ENCODE results near the gene TRABD2B. TPM values are rescaled to one million over a fixed set of nuclear protein-coding genes. Genes with fewer than 3 reads are reported as not detected.

The TRABD2B gene
- total and polyA plus RNA-seq, 2 of the 4 experiments (the other 2 are of a cell fraction): not detected

DNA sequence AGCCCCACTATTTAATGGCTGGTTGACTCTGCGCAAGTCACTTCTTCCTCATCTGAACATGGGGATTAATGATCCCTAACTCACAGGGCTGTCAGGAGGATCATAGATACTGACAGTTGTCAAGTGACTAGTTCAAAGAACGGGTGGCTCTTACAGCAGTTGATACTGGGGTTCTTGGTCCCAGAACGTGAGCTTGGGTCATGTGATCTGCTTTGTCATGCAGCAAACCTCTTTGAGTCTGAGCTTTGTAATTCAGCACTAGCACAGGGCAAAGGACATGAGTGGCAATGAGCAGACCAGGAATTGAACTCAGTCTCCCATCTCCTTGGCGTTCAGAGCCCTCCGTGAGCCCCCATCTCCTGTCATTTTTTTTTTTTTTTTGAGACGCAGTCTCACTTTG lies 64.4 kb downstream of the TRABD2B start:
- no peak overlapping the region for H4K8ac ChIP-seq (ENCODE audit: low read depth in 2 of 2, low read length in 2 of 2)
- H3K36me3 ChIP-seq (ENCODE audit: control insufficient read depth, insufficient read depth, low read length): no peaks in the 10 kb centered on the region
- no peak overlapping the region for H4K91ac ChIP-seq (ENCODE audit: insufficient read depth, low read depth, low read length)
- no TSS peak for BruUV-seq (replicated peaks)
- no peak overlapping the region for H3K9ac ChIP-seq (ENCODE audit: low read depth, low read length)
- no peak overlapping the region for H3K56ac ChIP-seq (ENCODE audit: extremely low read depth, insufficient read depth, low read length)
- no peak overlapping the region for H2BK5ac ChIP-seq (ENCODE audit: low read depth, low read length, poor library complexity, severe bottlenecking)
- ChIA-PET CTCF (no interaction called here), POLR2A (ENCODE audit: unreplicated experiment) (no interaction called here)
- no peaks in the 10 kb centered on the region for H3K9me3 ChIP-seq (ENCODE audit: control insufficient read depth, insufficient read depth, low read length)
- no peak overlapping the region for H2AK9ac ChIP-seq (replicated peaks; ENCODE audit: low read depth, low read length, poor library complexity)
- 17% methylated on average over 1 of the region's 6 CpGs; no CpG with 5 or more reads in 1 of the 2 experiments for WGBS, 2 experiments (ENCODE audit: extremely low coverage in 2 of 2, insufficient read length in 1 of 2)
- no peak overlapping the region for H3K14ac ChIP-seq (replicated peaks; ENCODE audit: low read depth, low read length)
- in situ Hi-C loops (cut with MboI; ENCODE audit: low sequenced_read_pairs): no loop called here
- DNase-seq: no peak
- TF ChIP-seq RAD21 (IDR thresholded peaks at IDR 0.05; ENCODE audit: low read length): no peak
- TF ChIP-seq, protein P1, sequence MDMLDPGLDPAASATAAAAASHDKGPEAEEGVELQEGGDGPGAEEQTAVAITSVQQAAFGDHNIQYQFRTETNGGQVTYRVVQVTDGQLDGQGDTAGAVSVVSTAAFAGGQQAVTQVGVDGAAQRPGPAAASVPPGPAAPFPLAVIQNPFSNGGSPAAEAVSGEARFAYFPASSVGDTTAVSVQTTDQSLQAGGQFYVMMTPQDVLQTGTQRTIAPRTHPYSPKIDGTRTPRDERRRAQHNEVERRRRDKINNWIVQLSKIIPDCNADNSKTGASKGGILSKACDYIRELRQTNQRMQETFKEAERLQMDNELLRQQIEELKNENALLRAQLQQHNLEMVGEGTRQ (IDR thresholded peaks at IDR 0.05; ENCODE audit: low read depth, low read length): no peak
- no peak for TF ChIP-seq RFX5 (IDR thresholded peaks at IDR 0.05; ENCODE audit: low read depth, low read length)
- no peak for TF ChIP-seq CEBPB (IDR thresholded peaks at IDR 0.05; ENCODE audit: low read depth, low read length)
- no peak for TF ChIP-seq RCOR1 (IDR thresholded peaks at IDR 0.05; ENCODE audit: insufficient replicate concordance, low read length)
- no peak for TF ChIP-seq MXI1 (IDR thresholded peaks at IDR 0.05; ENCODE audit: borderline replicate concordance, low read depth, low read length)
- no peak for TF ChIP-seq FOS (IDR thresholded peaks at IDR 0.05; ENCODE audit: low read depth, low read length)
- TF ChIP-seq POLR2A (IDR thresholded peaks at IDR 0.05; ENCODE audit: low read depth, low read length): no peak
- no peak overlapping the region for H2BK15ac ChIP-seq (ENCODE audit: low read depth, low read length)
- H3K27ac ChIP-seq (ENCODE audit: insufficient read depth, low read length): no peak overlapping the region
- no peak overlapping the region for H3K4me3 ChIP-seq (ENCODE audit: insufficient read depth, low read depth, low read length)
- ATAC-seq (ENCODE audit: low read depth): no peak
- H2AK5ac ChIP-seq (ENCODE audit: low read depth, low read length): no peak overlapping the region
- H2BK20ac ChIP-seq (ENCODE audit: low read depth, low read length): no peak overlapping the region
- H3K18ac ChIP-seq (ENCODE audit: low read depth, low read length): no peak overlapping the region
- H3K23ac ChIP-seq (ENCODE audit: low read depth, low read length): no peak overlapping the region
- H4K20me1 ChIP-seq (ENCODE audit: insufficient read depth, low read length): no peaks in the 10 kb centered on the region
- dilution Hi-C loops (cut with HindIII; ENCODE audit: low sequenced_read_pairs, unreplicated experiment): no loop called here
- H3K79me1 ChIP-seq (ENCODE audit: low read depth in 1 of 2, low read length in 2 of 2): no peaks in the 10 kb centered on the region
- intact Hi-C loops (cut with micrococcal nuclease): no loop called here
- H4K5ac ChIP-seq (ENCODE audit: low read depth, low read length): no peak overlapping the region
- H3K4me1 ChIP-seq (ENCODE audit: control insufficient read depth, insufficient read depth, low read length): no peaks in the 10 kb centered on the region
- no peak overlapping the region for H3K4me2 ChIP-seq (ENCODE audit: low read depth, low read length)
- H2AFZ ChIP-seq (replicated peaks; ENCODE audit: low read length, poor library complexity): no peak overlapping the region
- no peaks in the 10 kb centered on the region for H3K9me1 ChIP-seq (ENCODE audit: insufficient read depth, low read length)
- no peak overlapping the region for H3K4ac ChIP-seq (ENCODE audit: low read depth, low read length)
- no peak overlapping the region for H2BK120ac ChIP-seq (ENCODE audit: low read depth, low read length)
- no peaks in the 10 kb centered on the region for H3K27me3 ChIP-seq (ENCODE audit: control insufficient read depth, insufficient read depth, low read length)
